ENCODE measurements around the gene NNMT.

- no peak for TF ChIP-seq CTCF (IDR thresholded peaks at IDR 0.05; ENCODE audit: poor library complexity)
- TF ChIP-seq EZH2phosphoT487 (IDR thresholded peaks at IDR 0.05; ENCODE audit: low read depth, severe bottlenecking, unreplicated experiment), result no peak
- no peak for TF ChIP-seq EZH2 (IDR thresholded peaks at IDR 0.05; ENCODE audit: borderline replicate concordance)
These were observed 30.6 kb downstream of the NNMT start for GRCh38 chr11:114326776-114327175.

Measured in hepatocyte (in vitro differentiated cells).